ENCODE measurements around the gene TMEM258. TPM values are rescaled to one million over a fixed set of nuclear protein-coding genes. Genes with fewer than 3 reads are reported as not detected.

TMEM258 gene
- total and polyA plus RNA-seq, 10 donors, result 52.4 to 185 (median 80.0) TPM

GRCh38 chr11:61795876-61796526 is 3.6 kb upstream of the TMEM258 start:
- Histone ChIP-seq H3K27ac (no peak overlapping the region), H3K4me3 (no peak overlapping the region), H3K36me3 (peaks cover 0 to 25% (median 8%) of the 10 kb centered on the region in 6 donors), H3K4me1 (peaks cover 10 to 55% (median 30%) of the 10 kb centered on the region in 6 donors), H3K27me3 (replicated peaks in 1 of 7) (no peaks in the 10 kb centered on the region), H3K9me3 (no peaks in the 10 kb centered on the region)
- TF ChIP-seq POLR2AphosphoS5 (IDR thresholded peaks at IDR 0.05), result no peak
- TF ChIP-seq POLR2A (IDR thresholded peaks at IDR 0.05), result no peak
- no peak for TF ChIP-seq CTCF (IDR thresholded peaks at IDR 0.05 in 8 of 11, conservative IDR thresholded peaks at IDR 0.05 in 3 of 11)
- 93 to 96% (median 94%) methylated on average over 14 to 18 of the region's 18 CpGs for WGBS, 5 donors
- no peak for DNase-seq
- intact Hi-C loops (cut with DNase I; ENCODE audit: low total_unique reads), result loop anchor here (5.0 to 10.0 kb wide), 3 partner anchors 99 to 311 kb away; partner anchors contain the start of gene FADS3

- H3K9me3 ChIP-seq, result no peaks in the 10 kb centered on the region
- WGBS, 5 donors, result 82 to 92% (median 88%) methylated on average over 6 to 12 of the region's 12 CpGs
- TF ChIP-seq POLR2AphosphoS5 (IDR thresholded peaks at IDR 0.05) (no peak), POLR2A (IDR thresholded peaks at IDR 0.05) (no peak), CTCF (IDR thresholded peaks at IDR 0.05 in 8 of 11, conservative IDR thresholded peaks at IDR 0.05 in 3 of 11) (no peak)
- H3K4me1 ChIP-seq, result peaks cover 10 to 60% (median 33%) of the 10 kb centered on the region in 6 donors
- DNase-seq, result peak; percentile 58
- no peak overlapping the region for H3K27ac ChIP-seq
- H3K27me3 ChIP-seq (replicated peaks in 1 of 7), result no peaks in the 10 kb centered on the region
- H3K36me3 ChIP-seq, result peaks cover 0 to 26% (median 8%) of the 10 kb centered on the region in 6 donors
- no peak overlapping the region for H3K4me3 ChIP-seq
- intact Hi-C loops (cut with DNase I; ENCODE audit: low total_unique reads), result loop anchor here (5.0 to 10.0 kb wide), 3 partner anchors 99 to 312 kb away; partner anchors contain the start of gene FADS3
Measured at GRCh38 chr11:61795459-61795858, 3.1 kb upstream of the TMEM258 start.

GRCh38 chr11:61794579-61794978 is 2.2 kb upstream of the TMEM258 start:
- Histone ChIP-seq H3K9me3 (no peaks in the 10 kb centered on the region), H3K4me1 (peaks cover 10 to 66% (median 33%) of the 10 kb centered on the region in 6 donors), H3K27ac (no peak overlapping the region), H3K27me3 (replicated peaks in 1 of 7) (no peaks in the 10 kb centered on the region), H3K36me3 (peaks cover 0 to 35% (median 14%) of the 10 kb centered on the region in 6 donors), H3K4me3 (no peak overlapping the region)
- intact Hi-C loops (cut with DNase I; ENCODE audit: low total_unique reads), result loop anchor here (10.0 kb wide), 2 partner anchors 100 to 150 kb away; partner anchors contain the start of gene FADS3
- no peak for DNase-seq
- TF ChIP-seq POLR2AphosphoS5 (IDR thresholded peaks at IDR 0.05), result no peak
- TF ChIP-seq POLR2A (IDR thresholded peaks at IDR 0.05), result no peak
- TF ChIP-seq CTCF (IDR thresholded peaks at IDR 0.05 in 8 of 11, conservative IDR thresholded peaks at IDR 0.05 in 3 of 11), result no peak
- WGBS, 5 donors, result 86 to 92% (median 89%) methylated on average over 4 of the region's 4 CpGs

- Histone ChIP-seq H3K27me3 (replicated peaks in 1 of 7) (no peaks in the 10 kb centered on the region), H3K9me3 (no peaks in the 10 kb centered on the region), H3K4me3 (peak overlapping the region in 4 of 8 donors; percentile 65 to 96 (median 78)), H3K36me3 (peaks cover 0 to 43% (median 22%) of the 10 kb centered on the region in 6 donors), H3K27ac (no peak overlapping the region), H3K4me1 (peaks cover 10 to 66% (median 30%) of the 10 kb centered on the region in 6 donors)
- intact Hi-C loops (cut with DNase I; ENCODE audit: low total_unique reads), result loop anchor here (10.0 kb wide), 2 partner anchors 101 to 151 kb away; partner anchors contain the start of gene FADS3
- 56 to 73% (median 58%) methylated on average over 3 of the region's 3 CpGs for WGBS, 5 donors
- DNase-seq, result peak; percentile 13
- TF ChIP-seq POLR2A (IDR thresholded peaks at IDR 0.05) (no peak), CTCF (IDR thresholded peaks at IDR 0.05 in 8 of 11, conservative IDR thresholded peaks at IDR 0.05 in 3 of 11) (no peak), POLR2AphosphoS5 (IDR thresholded peaks at IDR 0.05) (no peak)
Measured at GRCh38 chr11:61793829-61794204, 1.4 kb upstream of the TMEM258 start.
